GM12873 (cell line): ENCODE data around the gene YIPF3.

Source experiments
- TF ChIP-seq, protein P1 (sequence below): IDR thresholded peaks from 2 replicates; pipeline ENCODE4 v1.5.1; 2012; ENCODE audit warnings: low read depth, mild to moderate bottlenecking, moderate library complexity, low read length, control low read depth; ENCODE audit not compliant: insufficient read depth; ENCODE audit errors: missing control alignments

The YIPF3 gene

DNA sequence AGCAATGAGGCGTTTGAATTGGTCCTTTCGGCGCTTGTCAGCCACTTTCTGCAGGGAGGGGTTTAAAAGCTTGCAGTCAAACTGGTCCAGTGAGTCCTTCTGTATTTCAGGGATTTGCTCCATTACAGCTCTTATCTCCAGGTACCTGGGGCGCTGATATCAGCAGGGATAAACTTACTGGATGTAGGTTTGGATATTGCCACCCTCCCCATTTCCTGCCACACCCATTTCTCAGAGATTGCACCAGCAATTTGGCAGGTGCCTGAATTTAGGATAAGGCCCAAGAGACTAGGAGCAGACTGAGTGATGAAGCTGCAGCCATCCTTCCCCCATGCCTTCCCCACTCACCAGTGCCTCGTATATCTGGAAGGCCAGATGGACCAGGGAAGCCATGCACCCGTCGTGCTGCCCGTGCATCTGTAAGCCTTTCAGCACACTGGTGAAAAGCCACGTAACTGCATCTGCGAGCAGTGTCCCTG is 7.8 kb upstream of the YIPF3 start:
- TF ChIP-seq, protein P1, sequence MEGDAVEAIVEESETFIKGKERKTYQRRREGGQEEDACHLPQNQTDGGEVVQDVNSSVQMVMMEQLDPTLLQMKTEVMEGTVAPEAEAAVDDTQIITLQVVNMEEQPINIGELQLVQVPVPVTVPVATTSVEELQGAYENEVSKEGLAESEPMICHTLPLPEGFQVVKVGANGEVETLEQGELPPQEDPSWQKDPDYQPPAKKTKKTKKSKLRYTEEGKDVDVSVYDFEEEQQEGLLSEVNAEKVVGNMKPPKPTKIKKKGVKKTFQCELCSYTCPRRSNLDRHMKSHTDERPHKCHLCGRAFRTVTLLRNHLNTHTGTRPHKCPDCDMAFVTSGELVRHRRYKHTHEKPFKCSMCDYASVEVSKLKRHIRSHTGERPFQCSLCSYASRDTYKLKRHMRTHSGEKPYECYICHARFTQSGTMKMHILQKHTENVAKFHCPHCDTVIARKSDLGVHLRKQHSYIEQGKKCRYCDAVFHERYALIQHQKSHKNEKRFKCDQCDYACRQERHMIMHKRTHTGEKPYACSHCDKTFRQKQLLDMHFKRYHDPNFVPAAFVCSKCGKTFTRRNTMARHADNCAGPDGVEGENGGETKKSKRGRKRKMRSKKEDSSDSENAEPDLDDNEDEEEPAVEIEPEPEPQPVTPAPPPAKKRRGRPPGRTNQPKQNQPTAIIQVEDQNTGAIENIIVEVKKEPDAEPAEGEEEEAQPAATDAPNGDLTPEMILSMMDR: no peak

DNA sequence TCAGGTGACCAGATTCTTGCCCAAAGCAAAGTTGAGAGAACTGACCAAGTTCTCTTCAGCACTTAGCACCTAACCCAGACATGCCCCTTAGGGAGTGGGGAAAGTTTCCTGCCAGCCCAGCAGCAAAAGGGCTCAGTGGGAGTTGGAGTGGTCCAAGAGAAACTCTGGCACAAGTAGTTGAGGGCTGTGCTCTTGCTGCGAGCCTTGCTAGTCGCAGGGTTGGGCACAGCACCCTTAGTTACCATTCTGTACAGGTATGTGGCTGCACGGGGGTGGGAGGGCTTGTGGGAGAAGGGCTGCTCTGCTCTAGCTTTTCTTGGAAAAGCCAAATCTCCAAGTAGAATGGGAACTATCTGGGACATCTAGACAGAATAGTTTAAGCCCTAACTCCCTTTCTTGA is 6.6 kb upstream of the YIPF3 start:
- TF ChIP-seq, protein P1: no peak

DNA sequence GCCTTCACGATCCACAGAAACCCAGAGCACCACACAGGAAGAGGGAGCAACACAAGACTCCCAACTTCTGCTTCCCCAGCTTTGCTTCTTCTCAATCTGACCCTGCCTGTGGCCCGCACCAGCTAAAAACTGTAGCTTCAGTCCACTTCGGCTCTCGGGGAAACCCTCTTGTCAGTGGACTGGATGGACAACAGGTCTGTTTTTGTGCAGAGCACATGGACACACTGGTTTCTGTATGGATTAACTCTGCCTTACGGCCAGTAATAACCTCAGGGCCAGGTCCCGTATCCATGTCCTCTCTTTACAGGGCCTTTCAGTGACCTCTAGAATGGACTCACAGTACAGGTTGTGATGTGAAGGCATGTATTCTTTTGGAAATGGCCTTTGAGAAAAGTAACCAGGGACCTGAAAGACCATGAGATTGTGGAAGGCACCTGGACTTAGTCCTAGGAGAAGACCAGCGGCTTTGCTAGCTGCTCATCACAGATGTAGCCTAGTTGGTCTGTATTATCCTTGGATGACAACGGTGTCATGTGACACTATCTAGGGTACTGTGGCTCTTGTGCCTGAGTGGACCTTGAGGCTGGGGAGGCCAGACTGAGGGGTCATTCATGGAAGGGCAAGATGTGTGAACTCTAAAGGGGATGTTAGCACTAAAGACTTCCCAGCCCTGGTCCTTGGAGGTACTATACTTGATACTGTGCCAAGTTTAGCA is 6.0 kb upstream of the YIPF3 start:
- TF ChIP-seq, protein P1: no peak

DNA sequence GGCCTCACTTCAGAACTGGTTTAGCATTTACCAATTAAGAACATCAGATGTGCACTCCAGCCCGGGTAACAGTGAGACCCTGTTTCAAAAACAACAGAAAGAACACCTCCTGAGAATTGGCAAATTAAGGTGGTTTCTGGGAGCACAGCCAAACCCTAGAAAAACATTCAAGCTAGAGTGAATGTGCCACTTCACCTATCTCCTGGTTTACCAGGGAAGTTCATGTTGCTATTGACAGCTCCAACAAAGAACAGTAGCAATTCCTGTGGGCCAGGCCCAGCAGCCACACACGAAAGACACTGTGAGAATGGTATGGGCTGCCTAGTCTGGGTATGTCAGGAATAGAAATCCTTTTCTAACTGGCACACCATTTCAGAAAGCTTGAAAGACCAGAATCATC is 5.1 kb upstream of the YIPF3 start:
- TF ChIP-seq, protein P1: no peak

DNA sequence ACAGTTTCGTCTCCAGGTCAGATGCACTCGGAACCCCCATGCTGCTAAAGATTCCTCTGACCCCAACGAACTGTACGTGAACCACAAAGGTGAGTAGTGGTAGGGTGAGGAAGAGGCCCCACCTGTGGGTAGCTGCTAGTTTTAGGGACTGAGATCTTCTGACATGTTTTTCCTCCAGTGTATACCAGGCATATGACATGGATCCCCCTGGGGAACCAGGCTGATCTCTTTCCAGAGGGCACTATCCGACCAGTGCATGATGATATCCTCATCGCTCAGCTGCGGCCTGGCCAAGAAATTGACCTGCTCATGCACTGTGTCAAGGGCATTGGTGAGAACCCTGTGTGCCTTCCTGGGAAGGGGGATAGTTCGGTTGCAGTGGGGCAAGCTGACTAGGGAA is 3.4 kb upstream of the YIPF3 start:
- TF ChIP-seq, protein P1: no peak

DNA sequence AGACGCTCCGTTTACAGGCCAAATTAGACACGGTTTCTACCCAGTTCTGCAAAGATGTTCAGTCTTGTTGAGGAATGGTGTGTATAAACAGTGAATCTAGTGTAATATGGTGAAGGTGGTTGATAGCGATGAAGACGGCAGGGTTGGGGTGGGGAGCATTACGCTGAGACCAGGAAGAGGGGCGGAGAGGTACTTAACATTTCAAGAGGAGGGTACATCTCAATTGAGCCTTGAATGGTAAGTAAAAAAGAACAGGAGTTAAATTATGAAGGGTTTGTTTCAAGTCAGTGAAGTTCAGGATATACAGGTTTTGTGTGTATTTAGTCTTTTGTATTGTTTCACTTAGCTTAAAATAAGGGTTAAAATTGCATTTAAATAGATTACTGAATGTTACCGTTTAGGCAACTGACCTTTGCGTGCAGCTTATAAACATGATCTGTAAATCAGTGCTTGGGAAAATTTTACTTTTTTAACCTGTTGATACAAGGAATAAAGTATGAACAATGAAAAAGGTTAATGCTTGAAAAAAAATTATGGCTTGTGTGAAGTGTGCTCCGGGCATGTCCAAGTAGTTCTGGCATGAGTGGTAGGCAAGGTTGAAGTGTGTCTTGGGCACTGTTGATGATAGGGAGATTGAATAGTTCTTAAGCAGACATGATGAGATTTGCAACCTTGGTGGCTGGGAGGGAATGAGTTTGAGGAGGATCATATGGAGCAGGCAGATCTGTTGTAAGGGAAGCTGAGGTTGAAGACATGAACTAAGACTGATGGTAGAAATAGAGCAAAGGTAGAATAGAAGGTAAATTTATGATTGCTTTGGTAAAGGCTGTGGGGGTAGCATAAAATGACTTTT is 1.0 kb upstream of the YIPF3 start:
- TF ChIP-seq, protein P1: no peak

DNA sequence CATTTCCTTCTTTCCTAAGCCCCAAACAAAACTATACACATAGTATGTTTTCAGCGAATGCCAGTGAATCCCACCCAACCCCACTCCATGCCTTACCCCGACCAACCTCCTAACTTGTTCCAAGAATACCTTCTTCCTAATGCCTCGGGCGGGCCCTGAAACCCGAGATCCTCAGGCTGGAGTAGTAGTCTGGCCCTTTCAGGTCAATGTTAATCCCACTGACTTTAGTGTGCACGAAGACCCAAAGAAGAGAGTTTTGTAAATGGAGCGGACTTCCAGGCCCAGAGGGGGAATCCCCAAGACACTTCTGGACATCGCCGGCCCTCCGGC is 394 bp downstream of the YIPF3 start:
- TF ChIP-seq, protein P1: no peak
